AG04449 (cell line): Measurements from ENCODE around the gene MBLAC1.

Experiments used
- CTCF ChIA-PET: fragments of 350-600 bp; formaldehyde crosslinking; extraction: SDS; loops from one replicate; lab custom pipeline; 2021; ENCODE audit warnings: antibody characterized with exemption; lab: Yijun Ruan, JAX
- POLR2A ChIA-PET: fragments of 400-600, 350-600 bp; formaldehyde crosslinking; extraction: SDS; loops from one replicate; lab custom pipeline; 2020; ENCODE audit warnings: antibody characterized with exemption, inconsistent platforms; lab: Yijun Ruan, JAX
- DNase-seq: peaks from one replicate; pipeline ENCODE4 v3.0.0-alpha.2; 2010; ENCODE audit warnings: low read depth, low spot score
- H3K4me3 ChIP-seq: 2 replicates; pipeline ENCODE4 v1.5.1; 2011; ENCODE audit warnings: low read depth, mild to moderate bottlenecking, control low read depth, low read length
- TF ChIP-seq, protein P1 (sequence below): IDR thresholded peaks from one replicate; pipeline ENCODE4 v1.5.1; 2011; ENCODE audit warnings: mild to moderate bottlenecking, moderate library complexity, low read length, control low read depth, inconsistent platforms; ENCODE audit not compliant: insufficient read depth; ENCODE audit errors: missing control alignments

Gene MBLAC1

DNA sequence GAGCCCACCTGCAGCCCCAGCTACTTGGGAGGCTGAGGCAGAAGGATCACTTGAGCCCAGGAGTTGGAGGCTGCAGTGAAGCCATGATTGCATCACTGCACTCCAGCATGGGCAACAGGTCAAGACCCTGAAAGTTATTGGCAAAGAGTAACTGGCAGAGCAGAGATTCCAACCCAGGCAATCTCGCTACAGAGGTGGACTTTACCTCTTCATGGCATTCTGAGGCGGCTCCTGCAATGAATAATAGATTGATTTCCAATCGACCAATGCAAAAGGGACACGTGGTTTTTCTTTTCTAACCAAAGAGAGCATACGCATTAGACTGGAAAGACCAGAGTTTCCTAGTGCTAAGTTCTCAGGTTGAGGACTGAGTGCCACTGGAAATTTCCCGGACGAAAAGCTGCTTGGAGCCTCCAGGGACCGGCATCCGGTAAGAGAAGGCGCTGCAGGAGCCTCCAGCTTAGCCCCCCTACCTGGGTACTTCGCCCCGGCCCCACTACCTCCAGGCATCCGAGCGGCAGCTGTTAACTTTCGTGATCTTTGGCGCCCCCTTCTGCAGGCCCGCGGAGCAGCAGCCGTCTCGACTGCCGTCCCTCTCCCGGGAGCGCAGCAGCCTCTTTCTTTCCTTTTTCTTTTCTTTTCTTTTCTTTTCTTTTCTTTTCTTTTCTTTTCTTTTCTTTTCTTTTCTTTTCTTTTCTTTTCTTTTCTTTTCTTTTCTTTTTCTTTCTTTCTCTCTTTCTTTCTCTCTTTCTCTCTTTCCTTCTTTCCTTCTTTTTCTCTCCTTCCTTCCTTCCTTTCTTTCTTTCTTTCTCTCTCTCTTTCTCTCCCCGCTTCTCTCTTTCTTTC, 4.1 kb downstream of the MBLAC1 start:
- POLR2A ChIA-PET, result no interaction called here
- TF ChIP-seq, protein P1, sequence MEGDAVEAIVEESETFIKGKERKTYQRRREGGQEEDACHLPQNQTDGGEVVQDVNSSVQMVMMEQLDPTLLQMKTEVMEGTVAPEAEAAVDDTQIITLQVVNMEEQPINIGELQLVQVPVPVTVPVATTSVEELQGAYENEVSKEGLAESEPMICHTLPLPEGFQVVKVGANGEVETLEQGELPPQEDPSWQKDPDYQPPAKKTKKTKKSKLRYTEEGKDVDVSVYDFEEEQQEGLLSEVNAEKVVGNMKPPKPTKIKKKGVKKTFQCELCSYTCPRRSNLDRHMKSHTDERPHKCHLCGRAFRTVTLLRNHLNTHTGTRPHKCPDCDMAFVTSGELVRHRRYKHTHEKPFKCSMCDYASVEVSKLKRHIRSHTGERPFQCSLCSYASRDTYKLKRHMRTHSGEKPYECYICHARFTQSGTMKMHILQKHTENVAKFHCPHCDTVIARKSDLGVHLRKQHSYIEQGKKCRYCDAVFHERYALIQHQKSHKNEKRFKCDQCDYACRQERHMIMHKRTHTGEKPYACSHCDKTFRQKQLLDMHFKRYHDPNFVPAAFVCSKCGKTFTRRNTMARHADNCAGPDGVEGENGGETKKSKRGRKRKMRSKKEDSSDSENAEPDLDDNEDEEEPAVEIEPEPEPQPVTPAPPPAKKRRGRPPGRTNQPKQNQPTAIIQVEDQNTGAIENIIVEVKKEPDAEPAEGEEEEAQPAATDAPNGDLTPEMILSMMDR, result peak; percentile 91
- no peak for DNase-seq
- no peak overlapping the region for H3K4me3 ChIP-seq
- CTCF ChIA-PET, result interaction anchor here (0.5 to 11.8 kb wide), 39 partner anchors 8 to 1125 kb away, joined by 3 to 298 read pairs (median 4); partner anchors contain the start of genes CNPY4, GPC2, LAMTOR4 and PVRIG

DNA sequence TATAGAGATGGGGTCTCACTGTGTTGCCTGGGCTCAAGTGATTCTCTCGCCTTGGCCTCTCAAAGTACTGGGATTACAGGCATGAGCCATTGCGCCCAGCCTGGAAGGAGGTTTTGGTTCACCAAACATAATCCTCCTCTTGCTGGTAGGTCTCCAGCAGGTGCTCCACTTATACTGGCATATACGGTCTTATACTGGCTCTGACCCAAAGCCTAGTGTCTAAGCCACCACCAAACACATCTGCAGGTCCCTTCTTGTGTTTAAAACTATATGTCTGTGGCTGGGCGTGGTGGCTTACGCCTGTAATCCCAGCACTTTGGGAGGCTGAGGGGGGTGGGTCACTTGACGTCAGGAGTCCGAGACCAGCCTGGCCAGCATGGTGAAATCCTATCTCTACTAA, 5.4 kb downstream of the MBLAC1 start:
- POLR2A ChIA-PET, result no interaction called here
- TF ChIP-seq, protein P1, result no peak
- no peak for DNase-seq
- H3K4me3 ChIP-seq, result no peak overlapping the region
- CTCF ChIA-PET, result interaction anchor here (0.6 to 11.8 kb wide), 32 partner anchors 7 to 275 kb away, joined by 3 to 298 read pairs (median 8); partner anchors contain the start of genes GPC2, LAMTOR4, PVRIG and STAG3

DNA sequence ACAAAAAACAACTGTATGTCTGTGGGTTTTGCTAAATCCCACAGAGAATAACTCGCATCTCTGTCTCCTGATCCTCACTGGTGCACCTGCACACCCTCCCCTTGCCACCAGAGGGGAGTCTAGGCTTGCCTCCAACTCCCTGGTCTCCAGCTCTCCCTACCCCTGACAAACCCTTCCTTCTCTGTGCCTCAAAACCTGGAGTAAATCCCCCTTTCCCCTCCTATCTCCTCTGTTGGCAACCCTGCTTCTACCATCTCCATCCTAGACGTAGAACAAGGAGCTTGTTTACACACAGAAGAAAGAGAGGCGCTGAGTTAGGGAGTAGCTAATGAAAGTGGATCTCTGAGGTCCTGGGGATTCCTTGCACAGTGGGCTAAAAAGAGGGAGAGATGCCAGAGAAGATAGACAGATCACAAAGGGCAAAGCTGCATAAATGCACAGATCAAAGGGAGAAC, 6.0 kb downstream of the MBLAC1 start:
- TF ChIP-seq, protein P1, result peak; percentile 93
- POLR2A ChIA-PET, result no interaction called here
- no peak for DNase-seq
- no peak overlapping the region for H3K4me3 ChIP-seq
- CTCF ChIA-PET, result interaction anchor here (0.6 to 11.8 kb wide), 34 partner anchors 8 to 719 kb away, joined by 3 to 298 read pairs (median 8); partner anchors contain the start of genes AP4M1, GPC2, LAMTOR4 and MCM7

DNA sequence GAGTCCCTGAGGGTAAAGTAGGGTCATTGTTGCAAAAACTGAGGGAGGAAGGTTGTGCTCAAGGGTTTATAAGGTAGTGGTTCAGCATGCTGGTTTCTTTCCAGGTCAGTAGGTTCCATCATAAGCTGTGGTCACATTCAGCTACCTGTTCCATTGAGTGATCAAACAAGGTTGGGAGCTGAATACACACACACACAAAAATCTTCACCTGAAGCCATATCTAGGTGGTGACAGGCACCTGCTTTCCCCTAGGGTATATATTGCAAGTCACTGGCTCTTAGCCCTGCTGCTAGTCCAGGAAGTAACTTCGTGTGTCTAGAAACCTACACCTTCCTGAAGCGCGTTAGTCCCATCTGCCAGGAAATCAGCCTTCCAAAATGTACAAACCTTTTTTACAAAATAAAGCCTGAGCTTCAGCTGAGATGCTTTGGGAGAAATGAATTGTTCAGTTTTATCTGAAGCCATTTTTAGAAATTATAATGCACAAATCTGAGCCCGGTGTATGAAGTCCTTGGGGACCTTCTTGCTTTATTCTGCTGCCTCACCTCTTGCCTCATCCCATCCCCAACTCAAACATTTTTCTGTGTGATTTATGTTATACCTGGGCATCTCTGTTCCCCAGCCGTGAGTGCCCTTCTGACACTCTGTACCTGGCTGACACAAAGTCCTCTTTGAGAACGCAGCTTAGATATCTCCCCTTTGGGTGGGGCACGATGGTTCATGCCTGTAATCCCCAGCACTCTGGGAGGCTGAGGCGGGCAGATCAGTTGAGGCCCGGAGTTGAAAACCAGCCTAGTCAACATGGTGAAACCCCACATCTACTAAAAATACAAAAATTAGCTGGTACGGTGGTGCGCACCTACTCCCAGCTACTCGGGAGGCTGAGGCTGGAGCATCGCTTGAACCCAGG, 11.3 kb downstream of the MBLAC1 start:
- ChIA-PET POLR2A (no interaction called here), CTCF (interaction anchor here (1.0 to 13.2 kb wide), 3 partner anchors 7 to 76 kb away, joined by 4 to 298 read pairs (median 167); partner anchors contain the start of gene PVRIG)
- no peak overlapping the region for H3K4me3 ChIP-seq
- DNase-seq, result no peak
- TF ChIP-seq, protein P1, result no peak

DNA sequence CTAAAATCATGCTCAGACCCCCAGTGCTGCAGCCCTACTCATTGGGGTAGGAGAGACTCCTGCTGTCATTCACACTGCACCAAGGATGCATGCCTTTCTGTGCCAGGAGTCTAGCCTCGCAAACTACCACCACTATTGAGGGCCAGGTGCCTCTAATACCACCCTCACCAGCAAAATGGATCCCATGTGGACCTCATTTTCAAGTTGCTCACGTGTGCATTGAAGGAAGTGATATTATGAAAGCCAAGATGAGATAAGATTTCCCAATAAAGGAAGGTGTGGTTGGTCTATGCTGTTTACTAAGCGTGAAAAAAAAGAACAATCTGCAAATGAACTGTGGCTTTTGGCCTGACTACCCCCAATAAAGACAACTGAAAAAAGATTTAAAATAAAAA, 14.8 kb downstream of the MBLAC1 start:
- no peak overlapping the region for H3K4me3 ChIP-seq
- POLR2A ChIA-PET, result interaction anchor here (0.6 kb wide), 1 partner anchor 40 kb away, joined by 3 read pairs; the partner anchor contains the start of genes AP4M1 and MCM7
- DNase-seq, result no peak
- TF ChIP-seq, protein P1, result no peak
- CTCF ChIA-PET, result interaction anchor here (0.7 to 13.2 kb wide), 3 partner anchors 10 to 77 kb away, joined by 3 to 167 read pairs (median 7); no protein-coding TSS in a partner anchor
